GM12878 (cell line): ENCODE data around the gene CCDC107. TPM values are rescaled to one million over a fixed set of nuclear protein-coding genes. Genes with fewer than 3 reads are reported as not detected.

ENCODE experiments used
- ATAC-seq: fragments of 200-7000 bp; cut with Tn5 transposase; 3 replicates; pipeline ENCODE4 v1.9.1; 2020; ENCODE audit warnings: mild to moderate bottlenecking, moderate library complexity
- BruUV-seq: library from RNA; stranded (reverse); fragments of 400-500 nt; replicated peaks from 2 replicates; lab custom pipeline; 2021; lab: Mats Ljungman, UMichigan
- CTCF ChIA-PET: fragments of 300-600 bp; sonication (Branson Sonifier 250); formaldehyde crosslinking; extraction: SDS; loops from one replicate; lab custom pipeline; 2021; ENCODE audit warnings: inconsistent platforms; lab: Yijun Ruan, JAX
- POLR2A ChIA-PET: fragments of 350-600 bp; formaldehyde crosslinking; extraction: SDS; loops from one replicate; lab custom pipeline; 2021; ENCODE audit warnings: inconsistent platforms; lab: Charles Lee
- RAD21 ChIA-PET: fragments of 300-600 bp; sonication (Branson Sonifier 250); formaldehyde crosslinking; loops from one replicate; lab custom pipeline; 2023; ENCODE audit warnings: antibody characterized with exemption; ENCODE audit not compliant: unreplicated experiment; lab: Charles Lee
- SMC1A ChIA-PET: fragments of 300-600 bp; sonication (Branson Sonifier 250); formaldehyde crosslinking; loops from one replicate; lab custom pipeline; 2023; ENCODE audit not compliant: unreplicated experiment, uncharacterized antibody; lab: Charles Lee
- DNase-seq: peaks from one replicate; pipeline ENCODE4 v3.0.0-alpha.2; 2011; ENCODE audit warnings: low read depth, low spot score
- FAIRE-seq: peaks from 3 replicates; lab custom pipeline; 2011; peaks lifted over from hg19 to GRCh38; lab: Jason Lieb, UNC
- H2AFZ ChIP-seq: 2 replicates; pipeline ENCODE4 v1.6.0; 2011; ENCODE audit warnings: low read depth, low read length, control low read depth; ENCODE audit not compliant: control insufficient read depth
- H3K27ac ChIP-seq: 2 replicates; pipeline ENCODE4 v1.5.1; 2011; ENCODE audit warnings: control low read depth; ENCODE audit not compliant: control insufficient read depth, insufficient read depth
- H3K27me3 ChIP-seq, 2 experiments: replicated peaks in 1 of 2; 2 replicates each; pipeline versions ENCODE4 v1.6.0 to v1.6.1; 2011; ENCODE audit warnings: low read length in 1 of 2; ENCODE audit not compliant: control insufficient read depth in 2 of 2, insufficient read depth in 2 of 2
- H3K36me3 ChIP-seq, 2 experiments: 2 replicates each; pipeline ENCODE4 v1.5.1; 2011; ENCODE audit warnings: low read length in 1 of 2; ENCODE audit not compliant: control insufficient read depth in 2 of 2, insufficient read depth in 2 of 2
- H3K4me1 ChIP-seq: 2 replicates; pipeline ENCODE4 v1.6.1; 2011; ENCODE audit warnings: mild to moderate bottlenecking, low read length, moderate library complexity, mixed read lengths; ENCODE audit not compliant: control insufficient read depth, insufficient read depth
- H3K4me2 ChIP-seq: 2 replicates; pipeline ENCODE4 v1.6.0; 2011; ENCODE audit warnings: control low read depth; ENCODE audit not compliant: control insufficient read depth, insufficient read depth
- H3K4me3 ChIP-seq: fragments of 200-600 bp; sonication (generic); 2 replicates; pipeline ENCODE4 v1.5.1; 2016
- H3K79me2 ChIP-seq: 2 replicates; pipeline ENCODE4 v1.6.0; 2011; ENCODE audit warnings: low read length; ENCODE audit not compliant: control insufficient read depth, insufficient read depth
- H3K9ac ChIP-seq: 2 replicates; pipeline ENCODE4 v1.8.0; 2011; ENCODE audit warnings: low read length, control low read depth, mixed read lengths; ENCODE audit not compliant: control insufficient read depth, insufficient read depth
- H3K9me3 ChIP-seq: replicated peaks from 3 replicates; pipeline ENCODE4 v1.5.1; 2011; ENCODE audit warnings: mild to moderate bottlenecking, low read length; ENCODE audit not compliant: control insufficient read depth, insufficient read depth
- H4K20me1 ChIP-seq: 2 replicates; pipeline ENCODE4 v1.6.0; 2011; ENCODE audit not compliant: control insufficient read depth, insufficient read depth
- BACH1 ChIP-seq: fragments of 450-650 bp; IDR thresholded peaks from 2 replicates; pipeline ENCODE4 v1.6.1; 2017; ENCODE audit warnings: mild to moderate bottlenecking, borderline replicate concordance
- CEBPZ ChIP-seq: fragments of 150-350 bp; IDR thresholded peaks from 2 replicates; pipeline ENCODE4 v1.6.1; 2016; ENCODE audit warnings: low read depth, low read length
- EZH2 ChIP-seq: IDR thresholded peaks from 2 replicates; pipeline ENCODE4 v1.6.1; 2012; ENCODE audit warnings: low read depth, mild to moderate bottlenecking, control low read depth, inconsistent platforms, low read length, borderline replicate concordance; ENCODE audit not compliant: control insufficient read depth
- HDAC2 ChIP-seq: fragments of 200-600 bp; sonication (generic); IDR thresholded peaks from 2 replicates; pipeline ENCODE4 v1.6.1; 2017
- HDGF ChIP-seq: fragments of 450-650 bp; IDR thresholded peaks from 2 replicates; pipeline ENCODE4 v1.6.1; 2016; ENCODE audit warnings: antibody characterized with exemption
- IKZF1 ChIP-seq: fragments of 450-650 bp; conservative IDR thresholded peaks from 2 replicates; pipeline ENCODE4 v1.6.1; 2017; ENCODE audit warnings: antibody characterized with exemption, mild to moderate bottlenecking
- JUND ChIP-seq: IDR thresholded peaks from 2 replicates; pipeline ENCODE4 v1.6.1; 2012; ENCODE audit warnings: low read depth, mild to moderate bottlenecking, low read length, improper control_type of control experiment, moderate library complexity
- KAT2A ChIP-seq: conservative IDR thresholded peaks from 2 replicates; pipeline ENCODE4 v1.6.1; 2011; ENCODE audit warnings: low read depth, low read length; ENCODE audit not compliant: control insufficient read depth
- KDM1A ChIP-seq: fragments of 200-600 bp; sonication (generic); IDR thresholded peaks from 2 replicates; pipeline ENCODE4 v1.6.1; 2016; ENCODE audit warnings: borderline replicate concordance
- MTA2 ChIP-seq: fragments of 450-650 bp; IDR thresholded peaks from 2 replicates; pipeline ENCODE4 v1.6.1; 2016; ENCODE audit warnings: low read depth, mild to moderate bottlenecking, moderate library complexity
- NFXL1 ChIP-seq: fragments of 450-650 bp; IDR thresholded peaks from 2 replicates; pipeline ENCODE4 v1.6.1; 2017; ENCODE audit warnings: antibody characterized with exemption, mild to moderate bottlenecking, borderline replicate concordance
- NFYB ChIP-seq: IDR thresholded peaks from 2 replicates; pipeline ENCODE4 v1.6.1; 2011; ENCODE audit warnings: low read depth, mild to moderate bottlenecking, low read length, improper control_type of control experiment, moderate library complexity; ENCODE audit not compliant: insufficient read depth
- NR2C1 ChIP-seq: fragments of 450-650 bp; IDR thresholded peaks from 2 replicates; pipeline ENCODE4 v1.6.1; 2017; ENCODE audit warnings: antibody characterized with exemption, mild to moderate bottlenecking, moderate library complexity
- POLR2AphosphoS2 ChIP-seq: IDR thresholded peaks from 2 replicates; pipeline ENCODE4 v1.6.1; 2011; ENCODE audit warnings: low read depth, mild to moderate bottlenecking, low read length, improper control_type of control experiment, moderate library complexity
- SRF ChIP-seq, 2 experiments: IDR thresholded peaks; 2 replicates each; pipeline ENCODE4 v1.6.1; 2011; ENCODE audit warnings: low read depth in 2 of 2, low read length in 2 of 2, mild to moderate bottlenecking in 1 of 2, moderate library complexity in 1 of 2
- STAT3 ChIP-seq: IDR thresholded peaks from 2 replicates; pipeline ENCODE4 v1.6.1; 2011; ENCODE audit warnings: low read depth, low read length, improper control_type of control experiment
- WRNIP1 ChIP-seq: IDR thresholded peaks from 2 replicates; pipeline ENCODE4 v1.6.1; 2011; ENCODE audit warnings: low read depth, low read length, improper control_type of control experiment, borderline replicate concordance
- ZBED1 ChIP-seq: IDR thresholded peaks from 2 replicates; pipeline ENCODE4 v1.6.1; 2016; ENCODE audit warnings: borderline replicate concordance
- WGBS: methylation state at CpG from one replicate; pipeline ENCODE4 v1.1.6; 2016; ENCODE audit warnings: low lambda C conversion rate; ENCODE audit not compliant: insufficient replicate concordance, insufficient coverage; ENCODE audit errors: missing lambda C conversion rate; 5-methylcytosine and 5-hydroxymethylcytosine counted together
- in situ Hi-C: fragments of 300-500 bp; cut with MboI; formaldehyde crosslinking; loops from 9 replicates; pipeline ENCODE4 v1.14.3; 2018; ENCODE audit warnings: mixed read lengths
- intact Hi-C: fragments of 100-400 bp; cut with micrococcal nuclease; formaldehyde crosslinking; loops from one replicate; pipeline ENCODE4 v1.14.2; 2022; ENCODE audit not compliant: unreplicated experiment
- polyA plus RNA-seq, 11 experiments: library from polyadenylated mRNA; depleted of rRNA in 4 of 11; unstranded in 6 of 11; stranded (reverse) in 5 of 11; fragments of >200 nt; fragmentation: Nextera tagmentation in 4 of 11; fragmentation: Illumina TruSeq in 1 of 11; extraction: Ambion mirVana in 4 of 11; extraction: Trizol in 1 of 11; gene quantifications; 1 replicate in 1 of 11; 2 replicates in 10 of 11; pipeline versions ENCODE4 v1.2.1 to v1.2.3, GENCODE V29; 2011 to 2016; ENCODE audit warnings: inconsistent platforms in 2 of 11, missing spikeins in 2 of 11, low read depth in 1 of 11
- total RNA-seq, 4 experiments: library from RNA; depleted of rRNA in 3 of 4; stranded (reverse); fragments of >200 nt in 3 of 4; fragmentation: Illumina TruSeq in 1 of 4; extraction: Trizol in 1 of 4; gene quantifications; 2 replicates each; pipeline versions ENCODE4 v1.2.1 to v1.2.3, GENCODE V29; 2013 to 2021
- TF ChIP-seq, protein P1 (sequence below): IDR thresholded peaks from 2 replicates; pipeline ENCODE4 v1.6.1; 2012; ENCODE audit warnings: low read depth, low read length, improper control_type of control experiment

The CCDC107 gene
- total and polyA plus RNA-seq, 10 of the 15 experiments (the other 5 are each of a cell fraction or from before 2014, with no cell fraction given): 0.19 to 18.3 (median 10.6) TPM

- no TSS peak for BruUV-seq
- ChIA-PET CTCF (interaction anchor here (0.7 to 1.8 kb wide), 5 partner anchors 14 to 236 kb away, joined by 3 to 5 read pairs (median 3); no protein-coding TSS in a partner anchor), RAD21 (no interaction called here), POLR2A (interaction anchor here (1.2 kb wide), 1 partner anchor 37 kb away, joined by 4 read pairs; no protein-coding TSS in a partner anchor), SMC1A (no interaction called here)
- Histone ChIP-seq H3K27me3 (no peaks in the 10 kb centered on the region), H3K36me3 (no peaks in the 10 kb centered on the region; a peak in 1 of 4 replicates), H2AFZ (no peak overlapping the region), H3K4me3 (no peak overlapping the region), H3K9me3 (no peaks in the 10 kb centered on the region), H4K20me1 (no peaks in the 10 kb centered on the region), H3K4me1 (peaks cover 5% of the 10 kb centered on the region), H3K9ac (no peak overlapping the region), H3K79me2 (no peaks in the 10 kb centered on the region; the same call in 1 of the 2 replicates), H3K27ac (no peak overlapping the region), H3K4me2 (no peak overlapping the region)
- no peak for DNase-seq
- no peak for TF ChIP-seq STAT3
- TF ChIP-seq HDAC2: no peak
- TF ChIP-seq BACH1: no peak
- TF ChIP-seq KAT2A: no peak
- no peak for TF ChIP-seq NR2C1
- no peak for TF ChIP-seq NFXL1
- no peak for TF ChIP-seq WRNIP1
- no peak for TF ChIP-seq KDM1A
- no peak for TF ChIP-seq POLR2AphosphoS2
- TF ChIP-seq HDGF: no peak
- TF ChIP-seq NFYB: no peak
- TF ChIP-seq, protein P1, sequence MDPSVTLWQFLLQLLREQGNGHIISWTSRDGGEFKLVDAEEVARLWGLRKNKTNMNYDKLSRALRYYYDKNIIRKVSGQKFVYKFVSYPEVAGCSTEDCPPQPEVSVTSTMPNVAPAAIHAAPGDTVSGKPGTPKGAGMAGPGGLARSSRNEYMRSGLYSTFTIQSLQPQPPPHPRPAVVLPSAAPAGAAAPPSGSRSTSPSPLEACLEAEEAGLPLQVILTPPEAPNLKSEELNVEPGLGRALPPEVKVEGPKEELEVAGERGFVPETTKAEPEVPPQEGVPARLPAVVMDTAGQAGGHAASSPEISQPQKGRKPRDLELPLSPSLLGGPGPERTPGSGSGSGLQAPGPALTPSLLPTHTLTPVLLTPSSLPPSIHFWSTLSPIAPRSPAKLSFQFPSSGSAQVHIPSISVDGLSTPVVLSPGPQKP: no peak
- TF ChIP-seq MTA2: no peak
- TF ChIP-seq SRF (IDR thresholded peaks at IDR 0.05; ENCODE audit: low read depth in 2 of 2, low read length in 2 of 2): no peak
- TF ChIP-seq ZBED1: no peak
- no peak for TF ChIP-seq IKZF1
- TF ChIP-seq CEBPZ: no peak
- TF ChIP-seq JUND: no peak
- TF ChIP-seq EZH2: no peak
- WGBS: 84% methylated on average over 31 of the region's 31 CpGs
- in situ Hi-C loops (loop anchor here (5.0 kb wide), 1 partner anchor 118 kb away; no protein-coding TSS in a partner anchor), intact Hi-C loops (loop anchor here (10.0 kb wide), 2 partner anchors 206 to 494 kb away; partner anchors contain the start of genes ATOSB, HINT2 and SPAG8)
- FAIRE-seq: no peak
- ATAC-seq: no peak
Measured at GRCh38 chr9:35609001-35609819, 48.9 kb upstream of the CCDC107 start.
